COLO668 (cell line): ENCODE results near the gene CELF1.

Source experiments
- DNase-seq: peaks from one replicate; lab custom pipeline; 2025; ENCODE audit not compliant: unreplicated experiment; lab: John Stamatoyannopoulos, UW

CELF1 gene

DNA sequence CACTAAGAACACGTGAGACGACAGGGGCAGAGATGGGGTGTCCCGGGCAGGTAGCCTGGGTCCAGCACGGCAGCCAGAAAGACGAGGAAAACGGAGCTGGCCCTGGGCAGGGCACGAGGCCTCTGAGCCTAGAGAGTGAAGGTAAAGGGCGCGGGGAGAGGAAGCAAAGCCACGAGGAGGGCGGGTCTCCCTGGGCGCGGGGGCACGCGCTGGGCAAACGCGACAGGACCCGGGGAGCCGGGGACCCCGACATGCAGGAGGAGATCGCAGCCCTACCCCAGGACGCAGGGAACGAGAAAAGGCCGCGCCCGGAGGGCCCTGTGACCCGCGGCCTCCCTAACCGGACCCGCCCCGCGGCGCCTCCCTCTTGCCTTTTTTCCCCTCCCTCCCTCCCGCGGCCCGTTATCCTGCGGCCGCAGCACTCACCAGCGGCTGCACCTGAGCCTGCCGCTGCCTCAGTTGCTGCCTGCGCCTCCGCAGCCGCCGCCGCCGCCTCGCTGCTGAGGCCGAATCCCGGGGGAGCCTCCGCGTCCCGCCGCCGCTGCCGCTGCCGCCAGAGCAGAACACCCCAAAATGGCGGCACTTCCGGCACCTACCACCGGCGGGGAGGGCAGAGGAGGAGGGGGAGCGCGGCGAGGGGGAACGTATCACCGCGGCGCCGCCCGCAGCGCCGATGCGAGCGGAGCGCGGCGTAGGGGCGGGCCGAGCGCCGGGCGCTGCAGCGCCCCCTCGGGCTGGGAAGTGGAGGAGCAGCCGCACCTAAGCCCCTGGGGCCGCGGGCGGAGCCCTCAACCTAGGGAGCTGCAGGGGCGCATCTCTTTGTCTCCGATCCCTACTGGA is at the start of gene CELF1:
Gene CELF1, minus strand, starts transcription at position 567 of the 840 bp plus-strand sequence. CDS start 53,609 bp downstream, outside the sequence.
- DNase-seq, result peak; percentile 98

DNA sequence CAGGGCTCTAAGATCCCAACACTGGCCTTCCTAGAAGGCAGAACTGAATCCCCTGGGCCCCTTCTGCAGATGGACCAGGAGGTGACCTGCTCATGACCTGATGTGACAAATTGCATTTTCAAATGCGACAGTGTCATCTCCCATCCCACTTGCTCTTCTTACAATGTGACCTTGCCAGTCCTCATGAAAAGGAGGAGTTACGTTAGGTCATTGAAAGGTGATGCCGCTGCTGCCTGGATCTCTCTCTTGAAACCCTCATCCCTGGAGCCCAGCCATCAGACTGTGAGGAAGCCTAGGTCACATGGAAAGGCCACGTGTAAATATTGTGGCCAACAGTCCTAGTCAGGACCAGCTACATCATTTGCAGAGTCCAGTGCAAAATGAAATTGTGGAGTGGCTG is 47.0 kb upstream of the CELF1 start:
- DNase-seq, result no peak

DNA sequence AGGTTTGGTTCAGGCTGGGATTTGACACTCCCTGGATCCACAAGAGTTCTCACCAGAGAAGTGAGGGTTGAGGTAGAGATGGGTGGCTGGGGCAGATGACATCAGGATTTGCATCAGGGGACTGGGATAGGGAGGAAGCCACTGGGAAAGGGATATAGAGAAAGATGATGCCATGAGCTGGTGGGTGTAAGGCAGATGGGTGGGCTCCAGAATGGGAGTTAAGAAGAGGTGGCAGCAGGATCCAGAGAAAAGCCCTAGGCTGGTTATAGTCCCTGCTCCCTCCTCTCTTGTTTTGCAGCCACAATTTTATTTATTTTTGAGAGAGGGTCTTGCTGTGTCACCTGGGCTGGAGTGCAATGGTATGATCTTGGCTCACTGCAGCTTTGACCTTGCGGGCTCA is 43.0 kb upstream of the CELF1 start:
- no peak for DNase-seq

DNA sequence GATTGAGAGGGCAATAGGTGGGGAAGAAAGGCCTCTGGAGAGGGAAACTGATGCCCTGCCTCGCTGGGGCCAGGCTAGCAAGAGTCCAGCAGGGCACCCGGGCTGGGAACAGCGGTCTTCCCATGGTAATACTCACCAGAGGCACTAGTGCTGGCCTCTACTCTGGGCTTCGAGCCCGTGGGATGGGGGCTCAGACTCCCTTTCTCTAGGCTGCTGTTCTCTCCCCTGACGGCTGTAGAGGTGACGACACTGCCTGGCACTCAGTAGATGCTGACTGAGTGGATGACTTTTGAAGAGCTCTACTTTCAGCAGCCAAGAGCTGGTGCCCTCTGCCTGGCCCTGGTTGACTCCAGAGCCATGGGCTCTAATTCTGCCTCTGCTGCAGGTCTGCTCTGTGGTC is 42.1 kb upstream of the CELF1 start:
- no peak for DNase-seq

DNA sequence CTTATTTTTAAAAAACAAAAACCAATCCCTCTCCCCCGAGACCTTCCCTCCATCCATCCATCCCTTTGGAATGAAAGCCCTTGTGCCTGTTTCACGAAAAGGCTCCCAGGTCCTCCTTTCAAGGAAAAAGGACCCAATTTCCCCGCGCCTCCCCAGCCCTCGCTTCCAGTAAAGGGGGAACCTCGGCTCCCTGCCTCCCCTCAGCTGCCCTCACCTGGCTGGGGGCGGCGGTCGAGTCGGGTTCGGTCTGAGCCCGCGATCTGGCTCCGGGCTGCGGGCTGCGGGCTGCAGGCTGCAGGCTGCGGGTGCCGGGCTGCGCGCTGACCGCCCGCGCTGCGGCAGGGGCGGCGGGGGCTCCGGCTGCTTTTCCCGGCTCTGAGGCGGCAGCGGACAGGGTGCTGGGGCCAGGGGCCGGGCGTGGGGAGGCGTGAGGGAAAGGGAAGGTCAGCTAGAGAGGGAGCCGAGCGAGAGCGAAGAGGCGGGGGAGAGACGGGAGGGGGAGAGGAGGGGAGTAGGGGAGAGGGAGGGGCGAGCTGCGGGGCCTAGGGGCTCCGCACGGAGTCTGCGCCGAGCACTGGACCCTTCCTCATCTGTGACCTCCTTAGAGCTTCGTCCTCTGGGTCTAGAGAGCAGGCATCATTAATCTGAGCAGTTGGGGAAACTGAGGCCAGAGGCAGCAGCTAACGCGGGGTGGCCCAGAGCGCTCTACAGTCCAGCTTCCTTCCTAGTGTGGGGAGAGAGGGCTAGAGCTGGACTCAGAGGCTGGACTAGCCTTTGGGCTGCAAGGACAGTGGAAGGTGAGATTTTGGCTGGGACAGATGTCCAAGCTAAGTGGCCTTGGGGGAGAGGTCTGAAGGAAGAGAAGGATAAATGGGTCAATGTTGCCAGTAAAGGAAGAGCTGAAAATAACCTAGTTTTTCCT is 41.3 kb upstream of the CELF1 start, which contains the start of gene C1QTNF4:
Gene C1QTNF4, minus strand, starts transcription at position 478 of the 922 bp plus-strand sequence. CDS start 3,601 bp downstream, outside the sequence.
- DNase-seq, result no peak

DNA sequence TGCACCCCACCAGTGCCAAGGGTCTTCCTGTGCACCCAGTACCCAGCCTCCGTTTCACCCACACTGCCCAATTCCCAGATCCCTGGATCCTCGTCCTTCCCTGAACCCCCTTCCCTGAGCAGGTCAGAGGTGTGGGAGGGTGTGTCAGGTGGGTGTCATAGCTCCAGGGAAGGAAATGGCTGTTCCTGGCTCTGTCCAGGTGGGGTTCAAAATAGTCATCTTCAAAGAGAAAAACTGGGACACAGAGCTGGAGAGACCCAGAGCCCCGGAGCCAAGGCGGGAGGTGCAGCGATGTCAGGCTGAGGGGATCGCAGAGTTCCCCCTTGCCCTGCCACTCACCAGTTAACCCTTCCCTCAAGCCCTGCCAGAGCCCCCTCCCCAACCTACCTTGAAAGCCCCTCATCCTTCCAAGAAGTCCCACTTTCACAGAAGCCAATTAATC is 40.6 kb upstream of the CELF1 start:
- no peak for DNase-seq

DNA sequence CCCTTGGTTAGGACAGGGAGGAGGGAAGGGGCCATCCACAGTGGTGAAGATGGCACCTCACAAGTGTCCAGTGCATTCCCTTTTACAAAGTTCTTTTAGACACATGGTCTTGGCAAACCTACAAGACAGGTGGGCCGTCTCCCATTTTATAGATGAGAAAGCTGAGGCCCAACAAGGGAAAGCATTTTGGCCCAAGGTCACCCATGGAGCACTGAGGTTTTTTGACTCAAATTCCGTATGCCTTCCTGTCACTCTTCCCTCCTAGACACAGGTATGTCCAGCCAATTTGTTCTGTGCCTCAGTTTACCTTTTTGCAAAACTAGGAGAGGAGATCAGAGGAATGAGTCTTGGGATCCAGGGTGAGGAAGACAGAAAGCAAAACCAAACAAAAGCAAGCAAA is 40.0 kb upstream of the CELF1 start:
- no peak for DNase-seq

DNA sequence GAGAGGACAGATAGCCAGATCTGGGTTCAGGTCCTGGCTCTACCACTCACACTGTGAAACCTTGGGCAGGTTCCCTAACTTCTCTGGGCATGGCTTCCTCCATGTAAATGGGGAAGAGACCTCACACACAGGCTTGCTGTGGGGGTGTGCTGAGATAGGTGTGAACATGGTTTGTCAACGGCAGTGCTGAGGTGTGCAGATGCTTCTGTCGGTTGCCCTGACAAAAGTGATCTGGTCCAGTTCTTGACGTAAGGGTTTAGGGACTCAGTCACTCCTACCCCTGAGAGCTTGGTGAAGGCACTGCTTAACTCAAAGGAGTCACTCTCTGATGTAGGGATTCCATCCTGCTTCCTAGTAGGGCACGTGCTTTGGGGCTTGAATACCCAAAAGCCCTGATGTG is 39.3 kb upstream of the CELF1 start:
- DNase-seq, result no peak

DNA sequence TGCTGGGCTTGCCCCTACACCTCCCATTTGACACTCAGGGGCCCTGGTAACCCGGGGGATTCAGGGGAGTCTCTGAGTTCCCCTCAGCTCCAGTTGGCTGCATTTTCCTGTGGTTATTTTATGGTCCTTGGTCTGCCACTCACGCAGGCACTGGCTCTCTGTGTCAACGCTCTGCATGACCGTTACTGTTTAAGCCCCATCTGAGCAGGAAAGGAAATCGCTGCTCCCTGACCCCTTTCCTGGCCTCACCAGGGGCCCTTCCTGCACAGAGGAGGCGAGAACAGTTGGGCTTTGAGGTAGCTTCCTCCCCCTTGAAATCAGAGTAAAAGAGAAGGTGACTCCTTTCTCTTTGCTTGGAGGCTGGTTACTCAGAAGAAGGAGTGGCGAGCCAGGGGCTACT is 38.8 kb upstream of the CELF1 start:
- no peak for DNase-seq

DNA sequence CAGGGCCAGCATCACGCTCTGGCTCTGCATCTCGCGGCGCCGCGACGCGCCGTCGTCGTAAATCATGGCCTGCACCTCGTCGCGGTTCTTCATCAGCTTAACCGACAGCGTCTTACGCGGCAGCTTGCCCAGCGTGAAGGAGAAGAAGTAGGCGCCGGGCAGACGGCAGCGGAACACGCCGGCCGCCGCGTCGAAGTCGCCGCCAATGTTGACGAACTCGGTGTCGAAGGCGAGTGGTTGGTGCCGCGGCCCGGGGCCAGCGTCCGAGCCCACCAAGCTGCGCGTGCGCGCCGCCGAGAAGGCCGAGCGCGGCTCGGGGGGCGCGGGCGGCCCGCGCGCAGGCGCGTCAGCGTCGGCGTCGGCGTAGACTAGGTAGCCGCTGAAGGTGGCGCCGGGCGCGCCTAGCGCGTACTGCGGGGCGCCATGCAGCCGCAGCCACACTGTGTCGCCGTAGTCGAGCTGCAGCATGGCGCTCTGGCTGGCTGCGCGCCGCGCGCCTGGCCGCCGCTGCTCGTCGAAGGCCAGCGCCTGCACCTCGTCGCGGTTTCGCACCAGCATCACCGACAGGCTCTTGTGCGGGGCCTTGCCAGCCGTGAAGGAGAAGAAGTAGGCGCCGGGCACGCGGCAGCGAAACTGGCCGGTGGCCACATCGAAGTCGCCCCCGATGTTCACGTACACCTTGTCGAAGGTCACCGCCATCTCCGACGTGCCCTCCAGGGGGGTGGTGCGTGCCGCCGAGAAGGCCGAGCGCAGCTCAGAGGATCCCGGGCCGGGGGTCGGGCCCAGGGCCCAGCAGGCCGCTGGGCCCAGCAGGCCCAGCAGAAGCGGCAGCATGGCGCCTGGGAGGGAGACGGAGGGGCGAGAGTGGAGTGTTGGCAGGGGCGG is 37.3 kb upstream of the CELF1 start:
- no peak for DNase-seq

DNA sequence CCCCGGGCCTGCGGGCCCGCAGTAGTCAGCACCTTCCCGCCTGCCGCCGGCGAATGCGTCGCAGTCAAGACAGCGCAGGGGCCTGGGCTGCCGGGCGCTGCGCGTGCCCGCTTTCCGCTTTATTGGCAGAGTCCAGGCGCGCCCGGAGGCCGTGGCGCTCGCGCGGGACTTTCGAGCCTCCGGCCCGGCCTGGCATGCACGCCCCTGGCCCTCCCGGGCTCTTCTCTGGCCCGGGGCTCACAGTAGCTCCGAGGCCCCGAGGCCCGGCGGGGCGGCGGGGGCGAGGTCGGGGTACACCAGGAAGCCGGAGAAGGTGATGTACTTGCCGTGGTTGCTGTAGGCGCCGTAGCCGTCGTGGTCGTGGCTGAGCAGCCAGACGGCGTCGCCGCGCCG is 36.6 kb upstream of the CELF1 start:
- DNase-seq, result no peak

DNA sequence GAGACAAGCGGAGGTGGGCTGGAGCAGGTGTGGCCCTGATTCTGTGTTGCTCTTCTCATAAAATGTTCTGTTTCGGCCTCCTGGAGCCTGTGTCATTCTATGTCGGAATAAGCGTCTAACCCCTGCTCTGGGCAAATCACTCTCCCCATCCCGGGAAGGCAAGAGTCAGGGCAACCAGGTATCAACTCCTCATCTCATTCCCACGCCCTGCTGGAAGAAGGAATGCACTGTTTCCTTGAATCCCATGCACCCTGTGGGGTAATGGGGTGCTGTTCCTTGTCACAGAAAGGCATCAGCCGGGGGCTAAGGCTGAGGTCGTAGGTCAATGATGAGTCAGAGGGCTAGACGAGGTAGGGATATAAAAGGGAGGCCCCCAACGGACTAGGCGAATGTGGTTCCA is 36.2 kb upstream of the CELF1 start:
- no peak for DNase-seq

DNA sequence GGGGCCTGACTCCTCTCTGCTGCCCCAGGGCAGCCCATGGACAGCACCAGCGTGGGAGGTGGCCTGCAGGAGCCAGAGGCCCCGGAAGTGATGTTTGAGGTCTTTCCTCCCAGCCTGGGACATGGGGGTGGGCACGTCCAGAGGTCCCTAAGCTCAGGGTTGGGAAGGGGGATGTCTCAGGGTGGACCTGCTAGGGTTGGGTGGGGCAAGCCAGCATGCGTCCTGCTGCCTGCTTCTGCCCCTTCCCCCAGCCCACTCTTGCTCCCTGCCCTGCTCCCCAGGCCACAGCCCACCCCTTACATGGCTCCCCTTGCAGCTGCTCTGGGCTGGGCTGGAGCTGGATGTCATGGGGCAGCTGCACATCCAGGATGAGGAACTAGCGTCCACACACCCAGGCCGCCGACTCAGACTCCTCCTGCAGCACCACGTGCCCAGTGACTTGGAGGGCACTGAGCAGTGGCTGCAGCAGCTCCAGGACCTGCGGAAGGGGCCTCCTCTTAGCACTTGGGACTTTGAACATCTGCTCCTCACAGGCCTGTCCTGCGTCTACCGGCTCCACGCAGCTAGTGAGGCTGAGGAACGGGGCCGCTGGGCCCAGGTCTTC is 34.9 kb upstream of the CELF1 start:
- DNase-seq, result no peak

DNA sequence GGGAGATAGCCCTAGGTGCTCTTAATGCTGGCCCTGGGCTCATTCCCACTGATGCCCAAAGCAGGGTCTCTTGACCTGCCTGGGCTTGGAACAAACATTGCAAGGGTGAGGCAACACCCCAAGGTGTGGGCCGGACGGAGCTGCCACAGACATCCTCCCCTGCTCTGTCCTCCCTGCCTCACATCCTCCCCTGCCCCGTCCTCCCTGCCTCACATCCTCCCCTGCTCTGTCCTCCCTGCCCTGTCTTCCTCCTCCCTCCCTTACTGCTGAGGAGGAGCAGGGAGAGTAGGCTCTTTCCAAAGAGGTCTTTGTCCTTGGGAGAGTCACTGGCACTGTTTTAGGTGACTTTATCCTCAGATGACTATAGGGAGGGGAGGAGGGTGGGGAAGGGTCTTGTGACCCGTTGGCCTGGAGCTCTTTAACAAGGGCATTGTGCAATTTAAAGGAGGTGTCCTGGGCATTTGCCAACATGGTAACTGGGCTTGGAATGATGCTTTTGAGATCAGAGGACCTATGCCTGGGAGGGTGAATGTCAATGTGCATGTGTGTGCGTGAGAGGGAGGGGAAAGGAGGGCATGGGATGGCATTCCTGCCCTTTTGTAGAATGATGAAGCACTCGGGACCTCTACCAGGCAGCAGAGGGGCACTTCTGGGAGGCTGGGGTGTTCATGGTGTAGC is 34.2 kb upstream of the CELF1 start:
- DNase-seq, result no peak

DNA sequence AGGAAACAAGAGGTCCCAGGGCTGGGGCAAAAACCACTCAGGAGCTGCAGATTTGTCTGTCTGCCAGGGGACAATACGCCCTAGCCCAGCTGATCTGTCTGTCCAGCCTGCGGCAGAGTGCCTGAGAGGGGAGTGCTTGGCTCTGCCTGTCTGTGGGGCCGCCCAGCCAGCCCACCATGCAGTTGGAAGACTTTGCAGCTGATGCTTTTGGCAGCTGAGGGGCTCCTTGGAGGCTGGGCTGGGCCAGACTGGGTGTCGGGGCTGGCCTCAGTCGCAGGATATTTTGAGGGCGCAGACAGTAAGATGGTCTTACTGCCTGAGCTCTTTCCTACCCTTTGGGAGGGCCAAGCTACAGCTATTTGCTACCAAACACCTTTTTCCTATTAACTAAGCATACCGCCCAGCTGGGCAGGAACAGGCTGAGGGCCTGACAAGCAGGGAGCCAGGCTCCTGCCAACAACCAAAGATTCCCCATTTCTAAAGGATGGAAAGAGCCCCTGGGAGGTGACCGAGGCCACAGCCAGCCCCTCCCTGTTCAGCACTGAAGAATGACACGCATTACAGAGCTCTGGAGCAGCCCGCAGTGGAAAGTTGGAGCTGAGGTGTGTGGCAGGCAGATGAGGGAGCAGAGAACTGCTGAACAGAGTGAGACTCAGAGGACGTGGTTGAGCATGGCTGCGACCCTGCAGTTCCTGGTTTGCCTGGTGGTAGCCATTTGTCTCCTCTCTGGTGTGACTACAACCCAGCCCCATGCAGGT is 33.3 kb upstream of the CELF1 start, which contains the start of gene FAM180B:
Gene FAM180B, plus strand, starts transcription at position 581 of the 758 bp plus-strand sequence. Its CDS starts 91 bp downstream, at position 672.
- DNase-seq, result no peak

DNA sequence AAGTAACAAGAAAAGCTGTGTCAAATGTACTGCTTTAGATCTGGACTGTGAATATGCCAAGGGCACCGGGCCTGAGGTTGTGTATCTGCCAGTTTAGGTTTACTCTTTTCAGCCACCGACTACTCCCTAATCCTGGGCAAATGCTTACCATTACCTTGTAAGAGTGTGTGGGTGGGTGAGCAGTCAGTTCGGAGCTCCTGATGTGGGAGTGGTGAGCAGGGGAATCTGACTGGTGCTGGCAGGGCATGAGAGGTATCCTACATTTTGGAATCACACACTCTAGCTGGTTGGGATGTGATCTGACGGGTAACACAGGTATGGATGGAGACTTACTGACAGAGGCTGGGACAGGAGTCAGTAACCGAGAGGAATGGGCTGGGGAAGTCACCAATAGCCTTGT is 30.9 kb upstream of the CELF1 start:
- DNase-seq, result no peak

DNA sequence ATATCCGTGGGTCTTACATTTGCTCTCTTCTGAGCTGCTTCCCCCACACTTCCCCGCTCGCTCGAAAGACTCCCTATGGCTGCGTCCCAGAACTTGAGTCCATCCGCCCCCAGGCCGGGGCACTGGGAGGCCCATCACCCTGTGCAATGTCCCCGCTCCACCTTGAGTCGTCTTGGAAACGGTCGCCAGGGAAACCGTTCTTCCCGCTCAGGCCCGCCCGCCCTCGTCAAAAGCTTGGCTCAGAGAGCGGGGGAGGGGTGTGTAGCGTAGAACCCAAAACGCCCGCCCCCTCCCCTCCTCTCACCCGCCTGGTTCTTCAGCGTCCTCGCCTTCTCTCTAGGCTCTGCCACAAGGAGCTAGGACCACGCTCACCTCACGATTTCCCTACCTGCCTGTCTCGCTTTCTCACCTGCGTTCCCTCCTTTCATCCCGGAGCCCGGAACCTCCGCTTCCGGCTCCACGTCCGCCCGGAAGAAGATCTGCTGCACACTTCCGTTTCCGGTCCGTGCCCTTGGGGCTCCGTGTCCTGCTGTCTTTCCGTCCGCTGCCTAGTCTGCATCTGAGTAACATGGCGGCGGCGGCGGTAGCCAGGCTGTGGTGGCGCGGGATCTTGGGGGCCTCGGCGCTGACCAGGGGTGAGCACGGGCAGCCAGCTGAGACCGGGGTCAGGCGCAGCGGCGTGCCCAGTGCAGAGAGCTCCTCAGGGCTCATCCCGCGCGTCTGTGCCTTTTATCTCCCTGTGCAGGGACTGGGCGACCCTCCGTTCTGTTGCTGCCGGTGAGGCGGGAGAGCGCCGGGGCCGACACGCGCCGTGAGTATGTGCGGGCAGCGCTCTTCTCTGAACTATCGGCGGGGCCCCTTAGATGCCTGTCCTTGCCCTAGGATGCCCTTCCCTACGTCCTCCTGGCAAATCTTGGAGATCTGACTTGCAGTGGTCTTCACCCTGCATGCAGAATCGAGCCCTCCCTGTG is 25.9 kb upstream of the CELF1 start, which contains the start of the genes KBTBD4 and NDUFS3:
Gene KBTBD4, minus strand, starts transcription at position 447 of the 971 bp plus-strand sequence. Its CDS starts 19 bp downstream, at position 428.
Gene NDUFS3, plus strand, starts transcription at position 551 of the 971 bp plus-strand sequence. Its CDS starts 18 bp downstream, at position 569.
- peak; percentile 95 for DNase-seq
